Heart left ventricle (tissue), 13 donors: ENCODE results near the gene NCAPH2.

ENCODE experiments used
- CTCF ChIP-seq, 12 donors: fragments of 200-600 bp; sonication (generic) in 4 of 12; IDR thresholded peaks; one replicate each; pipeline versions ENCODE4 v1.5.0 to v1.8.0; 2018 to 2022; ENCODE audit warnings: antibody characterized with exemption in 12 of 12, mild to moderate bottlenecking in 5 of 12
- POLR2A ChIP-seq, 2 donors: fragments of 450-650 bp; IDR thresholded peaks; one replicate each; pipeline ENCODE4 v1.6.1; 2017; ENCODE audit warnings: antibody characterized with exemption in 2 of 2, mild to moderate bottlenecking in 2 of 2, moderate library complexity in 2 of 2
- donor health status: ischemic (EF 13 %, LVEDD 7.1; RV severe dilation, severe dysfunction).
- donor health status: DM: no; HTN: yes; CAD: no.
- donor health status: DM: no; HTN: no; CAD: no.
- donor health status: ischemic (EF 25% LVEDD 6.9; RV normal size, moderate dysfunction).
- donor health status: ischemic (EF 25% LVEDD 5.7; RV mildly dilated, moderate dysfunction).
- donor health status: ischemic (EF 35%, LVEDD 5.7; RV mildly dilated, moderate dysfunction).
- donor health status: nonischemic (EF 11% LVEDD 7.7; RV severe dilation, severe dysfunction).
- donor health status: DM: yes; HTN: yes; CAD: no.
- donor health status: PGD.
- donor health status: ischemic (EF 29% LVEDD 5.4; RV normal size, mild dysfunction).
- donor health status: nonischemic (EF 23%, LVEDD 6.1; RV moderate dilation, normal function).

DNA sequence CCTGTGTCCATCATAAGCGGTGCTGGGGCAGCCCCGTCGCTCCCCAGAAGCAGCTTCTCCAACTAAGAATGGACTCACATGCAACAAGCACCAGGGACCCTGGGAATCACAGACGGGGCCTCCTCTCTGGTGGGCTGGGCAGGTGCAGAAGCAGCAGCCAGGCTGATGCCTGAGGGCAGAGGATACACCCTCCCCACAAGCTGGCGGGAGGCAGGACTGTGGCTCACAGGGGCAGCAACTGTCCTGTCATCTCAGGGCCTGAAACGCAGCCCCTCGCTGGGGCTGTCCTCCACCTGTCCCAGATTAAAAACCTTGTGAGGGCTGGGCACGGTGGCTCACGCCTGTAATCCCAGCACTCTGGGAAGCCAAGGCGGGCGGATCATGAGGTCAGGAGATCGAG is 30.1 kb upstream of the NCAPH2 start:
- TF ChIP-seq CTCF (IDR thresholded peaks at IDR 0.05): no peak
- TF ChIP-seq POLR2A (IDR thresholded peaks at IDR 0.05): no peak
